Measurements from ENCODE around the gene UBTD1.

DNA sequence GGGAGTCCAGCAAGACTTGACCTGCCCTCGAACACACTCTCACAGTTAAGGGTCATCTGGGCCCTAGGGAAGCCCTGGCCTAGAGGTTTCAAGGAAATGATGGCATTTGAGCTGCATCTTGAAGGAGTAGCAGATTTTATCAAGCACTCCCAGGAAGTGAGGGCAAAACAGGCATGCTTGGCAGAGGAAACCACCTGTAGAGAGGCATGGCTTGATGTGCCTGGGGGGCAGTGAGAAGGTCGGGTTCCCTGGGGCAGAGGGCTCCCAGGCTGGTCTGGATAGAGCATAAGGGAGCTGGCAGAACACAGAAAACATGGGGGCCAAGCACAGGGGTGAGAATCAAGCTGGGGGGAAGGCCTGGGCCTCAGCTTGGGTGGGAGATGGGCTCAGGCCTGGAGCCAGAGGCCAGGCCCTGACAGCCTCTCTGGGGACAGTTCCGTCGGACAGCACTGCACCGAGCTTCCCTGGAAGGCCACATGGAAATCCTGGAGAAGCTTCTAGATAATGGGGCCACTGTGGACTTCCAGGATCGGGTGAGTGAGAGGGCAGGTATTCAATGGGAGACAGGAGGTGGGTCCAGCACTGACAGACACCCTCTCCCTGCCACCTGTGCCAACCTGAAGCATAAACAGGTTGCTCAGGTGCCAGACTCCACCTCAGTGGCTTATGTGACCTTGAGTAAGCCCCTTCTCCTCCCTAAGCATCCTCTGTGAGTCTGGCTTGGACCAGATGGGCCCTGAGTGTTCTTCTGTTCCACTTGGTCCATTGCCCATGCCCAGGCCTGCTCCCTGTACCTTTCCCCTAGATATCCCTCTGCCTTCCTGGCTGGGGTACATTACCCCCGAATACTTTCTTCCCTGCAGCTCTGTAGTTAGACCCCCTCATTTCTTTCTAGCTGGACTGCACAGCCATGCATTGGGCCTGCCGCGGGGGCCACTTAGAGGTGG is 82.0 kb downstream of the UBTD1 start:
- TF ChIP-seq HCFC1 (IDR thresholded peaks at IDR 0.05; ENCODE audit: low read length) (no peak), CTCF (IDR thresholded peaks at IDR 0.05 in 2 of 3, conservative IDR thresholded peaks at IDR 0.05 in 1 of 3; ENCODE audit: control insufficient read depth in 2 of 3, extremely low read depth in 1 of 3, insufficient read depth in 1 of 3, low read depth in 3 of 3, low read length in 3 of 3) (no peak), POLR2A (IDR thresholded peaks at IDR 0.05; ENCODE audit: low read depth, low read length) (no peak), ESRRA (IDR thresholded peaks at IDR 0.05; ENCODE audit: low read length) (no peak), USF2 (IDR thresholded peaks at IDR 0.05; ENCODE audit: borderline replicate concordance, low read depth, low read length) (no peak), RAD21 (IDR thresholded peaks at IDR 0.05; ENCODE audit: insufficient read depth, low read depth, low read length) (no peak)
- TF ChIP-seq, protein P1, sequence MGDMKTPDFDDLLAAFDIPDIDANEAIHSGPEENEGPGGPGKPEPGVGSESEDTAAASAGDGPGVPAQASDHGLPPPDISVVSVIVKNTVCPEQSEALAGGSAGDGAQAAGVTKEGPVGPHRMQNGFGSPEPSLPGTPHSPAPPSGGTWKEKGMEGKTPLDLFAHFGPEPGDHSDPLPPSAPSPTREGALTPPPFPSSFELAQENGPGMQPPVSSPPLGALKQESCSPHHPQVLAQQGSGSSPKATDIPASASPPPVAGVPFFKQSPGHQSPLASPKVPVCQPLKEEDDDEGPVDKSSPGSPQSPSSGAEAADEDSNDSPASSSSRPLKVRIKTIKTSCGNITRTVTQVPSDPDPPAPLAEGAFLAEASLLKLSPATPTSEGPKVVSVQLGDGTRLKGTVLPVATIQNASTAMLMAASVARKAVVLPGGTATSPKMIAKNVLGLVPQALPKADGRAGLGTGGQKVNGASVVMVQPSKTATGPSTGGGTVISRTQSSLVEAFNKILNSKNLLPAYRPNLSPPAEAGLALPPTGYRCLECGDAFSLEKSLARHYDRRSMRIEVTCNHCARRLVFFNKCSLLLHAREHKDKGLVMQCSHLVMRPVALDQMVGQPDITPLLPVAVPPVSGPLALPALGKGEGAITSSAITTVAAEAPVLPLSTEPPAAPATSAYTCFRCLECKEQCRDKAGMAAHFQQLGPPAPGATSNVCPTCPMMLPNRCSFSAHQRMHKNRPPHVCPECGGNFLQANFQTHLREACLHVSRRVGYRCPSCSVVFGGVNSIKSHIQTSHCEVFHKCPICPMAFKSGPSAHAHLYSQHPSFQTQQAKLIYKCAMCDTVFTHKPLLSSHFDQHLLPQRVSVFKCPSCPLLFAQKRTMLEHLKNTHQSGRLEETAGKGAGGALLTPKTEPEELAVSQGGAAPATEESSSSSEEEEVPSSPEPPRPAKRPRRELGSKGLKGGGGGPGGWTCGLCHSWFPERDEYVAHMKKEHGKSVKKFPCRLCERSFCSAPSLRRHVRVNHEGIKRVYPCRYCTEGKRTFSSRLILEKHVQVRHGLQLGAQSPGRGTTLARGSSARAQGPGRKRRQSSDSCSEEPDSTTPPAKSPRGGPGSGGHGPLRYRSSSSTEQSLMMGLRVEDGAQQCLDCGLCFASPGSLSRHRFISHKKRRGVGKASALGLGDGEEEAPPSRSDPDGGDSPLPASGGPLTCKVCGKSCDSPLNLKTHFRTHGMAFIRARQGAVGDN (IDR thresholded peaks at IDR 0.05): no peak

All from GM12878 (cell line).